Activated CD4-positive, CD25-positive, alpha-beta regulatory T cell (primary cell): Measurements from ENCODE around the gene TMEFF2.

Source experiments
- DNase-seq, 4 experiments: peaks; one replicate each; lab custom pipeline; 2025; lab: John Stamatoyannopoulos, UW

Gene TMEFF2

DNA sequence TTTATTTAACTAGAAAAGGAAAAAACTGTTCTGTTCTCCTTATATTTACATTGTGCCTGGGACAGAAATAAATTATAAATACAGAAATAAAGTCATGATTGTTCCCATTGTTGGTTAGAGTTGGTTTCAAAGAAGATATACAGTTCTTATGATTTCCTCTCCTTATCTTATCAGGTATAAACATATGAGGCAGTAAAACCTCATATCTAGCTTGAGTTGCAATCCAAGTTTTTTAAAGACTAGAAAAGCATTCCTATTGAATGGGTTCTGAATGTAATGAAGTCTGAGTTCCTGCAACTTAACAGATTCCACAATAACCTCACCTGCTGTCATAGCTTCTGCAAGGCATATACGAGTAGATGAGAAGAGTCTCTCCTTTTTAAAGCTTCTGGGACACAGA is 233.2 kb downstream of the TMEFF2 start:
- DNase-seq: no peak

DNA sequence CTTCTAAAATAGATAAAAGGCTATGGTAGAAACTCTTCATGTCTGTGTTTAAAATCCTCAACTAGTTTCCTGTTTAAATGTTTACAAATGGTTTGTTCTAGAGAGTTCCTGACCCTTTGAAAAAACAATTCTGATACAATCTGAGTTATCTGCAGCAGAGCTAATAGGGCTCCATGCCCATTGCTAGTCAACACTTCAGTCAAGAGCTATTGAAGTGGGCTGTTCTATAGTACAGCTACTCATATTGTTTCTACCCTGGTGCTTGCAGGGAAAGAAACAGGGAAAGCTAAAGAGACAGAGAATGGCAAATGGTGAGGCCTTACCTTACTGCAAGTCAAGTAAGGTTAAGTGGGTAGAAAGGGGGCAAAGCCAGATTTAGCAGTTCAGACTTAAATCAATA is 235.5 kb downstream of the TMEFF2 start:
- no peak for DNase-seq

DNA sequence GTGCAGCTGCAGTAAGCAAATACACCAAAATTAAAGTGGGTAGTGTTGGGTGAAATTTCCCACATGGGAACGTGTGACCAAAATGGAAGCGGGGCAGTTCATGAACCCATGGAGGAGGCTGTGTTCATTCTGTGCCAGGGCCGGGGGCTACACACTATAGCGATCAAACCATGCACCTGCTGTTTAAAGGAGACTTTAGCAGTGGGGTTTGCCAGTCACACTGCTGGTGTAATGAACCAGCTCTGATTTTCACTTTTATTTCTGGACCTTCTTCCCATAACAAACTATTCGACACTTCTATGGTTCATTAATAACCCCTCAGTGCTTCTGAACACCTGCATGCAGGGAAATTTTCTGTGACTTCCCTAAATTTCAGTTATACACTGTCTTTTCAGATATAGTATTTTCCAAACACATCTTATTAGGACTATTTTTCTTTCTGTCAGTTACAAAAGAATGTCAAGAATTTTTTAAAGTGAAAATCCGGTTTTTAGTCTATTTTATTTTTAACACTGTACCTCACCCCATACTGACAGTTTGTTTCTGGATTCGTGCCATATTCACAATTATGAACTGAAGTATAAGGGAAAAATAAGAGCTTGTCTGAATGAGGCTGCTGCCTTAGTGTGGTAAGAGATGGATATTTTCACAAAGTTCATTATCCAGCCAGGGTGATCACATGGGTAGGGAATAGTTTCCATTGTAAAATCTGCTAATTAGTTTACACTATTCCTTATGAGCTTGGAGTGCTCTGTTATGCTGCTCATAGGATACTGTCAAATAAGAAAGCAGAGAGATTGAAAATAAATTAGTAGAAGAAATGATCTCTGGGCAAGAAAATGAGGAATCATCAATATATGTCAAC is 236.5 kb downstream of the TMEFF2 start:
- DNase-seq: no peak

DNA sequence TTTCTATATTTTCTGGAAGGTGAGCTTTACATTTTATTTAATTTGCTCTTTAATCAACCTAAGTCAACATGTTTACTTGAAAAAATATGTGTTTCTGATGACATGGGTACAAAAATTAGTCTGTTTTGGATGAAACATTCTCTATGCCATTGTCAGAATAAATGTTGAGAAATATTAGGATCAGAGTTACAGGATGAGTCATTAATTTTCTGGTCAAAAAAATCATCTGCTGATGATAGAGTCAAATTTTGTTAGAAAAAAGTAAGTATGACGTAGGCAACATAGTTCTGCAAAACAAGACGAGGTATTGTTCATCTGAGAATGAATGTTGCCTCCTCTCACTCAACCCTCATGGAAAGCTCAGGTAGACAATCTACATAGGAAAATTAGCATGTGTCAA is 240.3 kb downstream of the TMEFF2 start:
- no peak for DNase-seq

DNA sequence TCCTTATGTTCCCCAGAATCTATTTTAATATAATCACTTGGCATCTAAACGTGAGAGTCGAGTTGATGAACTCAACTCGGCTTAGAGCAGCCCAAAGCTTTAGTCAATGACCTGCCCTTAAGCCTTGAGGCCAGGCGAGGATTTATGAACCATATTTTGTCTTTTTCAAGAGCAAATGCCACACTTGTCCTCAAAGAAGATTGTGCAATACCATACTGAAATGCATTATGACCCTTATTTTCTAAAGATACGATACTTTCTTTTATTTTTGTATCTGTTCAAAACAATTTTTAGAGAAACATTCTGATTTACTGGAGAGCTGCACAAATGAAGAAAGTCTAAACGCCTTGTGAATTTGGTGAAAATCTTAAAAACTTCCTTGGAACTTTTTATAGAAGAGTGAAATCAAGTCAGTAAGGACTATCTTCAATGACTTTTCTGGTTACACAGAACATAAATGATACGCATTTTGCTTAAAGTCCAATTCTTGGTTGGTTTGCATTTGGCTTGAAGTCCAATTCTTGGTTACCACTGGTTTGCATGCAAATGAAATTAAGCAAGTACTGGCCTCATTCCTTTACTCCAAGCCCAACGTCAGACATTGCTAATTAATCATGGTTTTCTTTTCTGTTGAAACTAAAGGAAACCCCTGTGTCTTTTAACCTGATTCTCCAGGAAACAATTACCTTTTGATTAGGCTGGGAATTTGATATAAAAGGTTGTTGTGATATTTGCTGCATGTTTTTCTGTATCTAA is 242.0 kb downstream of the TMEFF2 start:
- no peak for DNase-seq

DNA sequence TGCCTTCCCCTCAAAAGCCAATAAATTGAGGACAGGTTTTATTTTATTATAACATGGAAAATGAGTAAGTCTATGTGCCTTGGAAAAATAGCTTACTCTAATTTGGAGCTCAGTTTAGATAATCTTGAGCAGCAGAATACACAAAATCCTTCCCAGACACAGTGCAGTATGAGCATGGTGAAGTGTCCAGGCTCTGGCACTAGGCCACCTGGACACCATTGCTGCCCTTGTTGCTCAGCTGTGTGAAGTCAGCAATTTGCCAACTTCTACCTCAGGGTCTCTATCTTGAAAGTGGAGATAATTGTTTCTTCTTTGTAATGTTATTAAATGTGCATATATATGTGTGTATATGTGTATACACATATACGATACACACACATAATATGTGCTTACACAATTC is 242.9 kb downstream of the TMEFF2 start:
- no peak for DNase-seq

DNA sequence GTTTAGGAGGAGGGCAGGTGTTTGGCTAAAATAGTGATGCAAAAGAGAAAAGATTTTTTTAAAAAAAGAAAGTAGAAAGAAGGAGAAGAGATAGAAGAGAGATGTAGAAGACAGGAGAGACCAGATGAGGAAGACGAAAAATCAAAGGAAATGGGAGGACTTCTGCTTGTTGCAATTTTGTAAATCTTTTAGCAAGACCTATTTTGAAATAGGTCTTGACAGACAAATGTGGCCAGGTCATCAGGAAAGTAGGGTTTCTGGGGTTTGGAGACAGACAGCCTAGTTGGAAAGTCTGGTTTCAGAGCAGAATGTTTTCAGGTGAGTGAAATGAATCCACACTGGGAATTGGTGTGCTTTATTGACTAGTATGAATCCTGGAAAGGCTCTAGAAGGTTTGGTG is 243.4 kb downstream of the TMEFF2 start:
- no peak for DNase-seq

DNA sequence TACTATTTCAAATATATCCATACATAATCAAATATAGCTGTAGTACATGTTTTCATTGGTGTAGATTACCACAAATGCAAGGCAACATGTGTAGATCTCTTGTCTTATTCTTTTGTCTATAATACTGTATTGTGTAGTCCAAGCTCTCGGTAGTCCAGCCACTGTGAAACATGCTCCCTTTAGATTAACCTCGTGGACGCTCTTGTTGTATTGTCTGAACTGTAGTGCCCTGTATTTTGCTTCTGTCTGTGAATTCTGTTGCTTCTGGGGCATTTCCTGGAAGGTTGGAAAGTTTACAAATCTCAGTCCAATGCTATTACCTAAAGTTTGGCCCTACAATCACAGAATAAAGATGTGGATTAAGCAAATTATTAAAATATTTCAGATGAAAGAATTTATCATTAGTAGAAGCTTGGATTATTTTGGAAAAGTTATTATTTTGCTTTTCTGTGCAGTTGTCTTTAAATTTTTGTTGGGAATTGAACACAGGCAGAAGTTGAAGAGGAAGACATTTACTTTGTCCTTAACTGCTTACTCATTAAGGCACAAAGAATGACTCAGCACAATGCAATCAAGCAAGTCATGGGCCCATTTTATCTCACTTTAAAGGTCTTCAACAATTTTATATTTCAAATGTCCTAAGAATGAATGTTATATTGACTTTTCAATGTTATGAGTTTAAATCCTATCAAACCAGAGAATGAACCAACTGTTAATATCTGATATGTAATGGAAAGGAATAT is 244.4 kb downstream of the TMEFF2 start:
- DNase-seq: no peak

DNA sequence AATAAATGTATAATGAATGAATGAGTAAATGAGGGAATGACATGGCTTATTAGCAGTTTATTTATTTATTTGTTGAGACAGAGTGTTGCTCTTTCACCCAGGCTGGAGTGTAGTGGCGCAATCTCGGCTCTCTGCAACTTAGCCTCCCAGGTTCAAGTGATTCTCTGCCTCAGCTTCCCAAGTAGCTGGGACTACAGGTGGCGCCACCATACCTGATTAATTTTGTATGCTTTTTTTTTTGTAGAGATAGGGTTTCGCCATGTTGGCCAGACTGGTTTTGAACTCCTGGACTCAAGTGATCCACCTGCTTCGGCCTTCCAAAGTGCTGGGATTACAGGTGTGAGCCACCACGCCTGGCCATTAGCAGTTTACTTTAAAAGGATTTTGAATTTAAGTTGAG is 247.5 kb downstream of the TMEFF2 start:
- DNase-seq: no peak

DNA sequence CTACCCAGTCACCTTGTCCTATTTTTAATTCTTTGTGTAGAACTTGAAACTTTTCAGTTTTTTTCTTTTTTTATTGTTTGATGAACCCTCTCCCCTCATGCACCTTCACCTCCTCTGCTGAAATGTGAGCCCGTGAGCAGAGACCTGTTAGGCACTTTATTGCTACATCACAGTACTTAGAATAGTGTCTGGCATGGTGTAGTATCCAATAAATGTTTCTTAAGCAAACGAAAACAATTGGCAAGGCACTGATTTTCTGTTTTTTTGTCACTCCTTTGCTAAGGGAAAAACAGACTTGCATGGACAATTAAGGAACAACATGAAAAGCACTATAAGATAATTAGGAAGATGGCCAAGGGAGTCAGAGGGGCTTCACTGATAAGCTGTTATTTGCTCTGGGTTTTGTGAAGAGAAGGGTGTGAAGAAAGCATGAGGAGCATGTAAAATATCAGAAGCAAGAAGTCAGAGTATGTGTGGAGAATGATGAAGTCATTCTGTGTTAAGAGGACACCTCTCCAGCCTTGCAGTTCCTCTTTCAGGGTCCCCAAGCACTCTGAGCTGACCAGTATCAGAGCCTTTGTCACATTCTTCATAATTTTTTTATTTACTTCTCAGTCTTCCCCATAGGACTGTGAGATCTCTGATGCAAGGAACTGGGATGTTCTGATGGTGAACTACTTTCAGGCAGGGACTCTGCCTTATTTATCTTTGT is 248.1 kb downstream of the TMEFF2 start:
- DNase-seq: no peak

DNA sequence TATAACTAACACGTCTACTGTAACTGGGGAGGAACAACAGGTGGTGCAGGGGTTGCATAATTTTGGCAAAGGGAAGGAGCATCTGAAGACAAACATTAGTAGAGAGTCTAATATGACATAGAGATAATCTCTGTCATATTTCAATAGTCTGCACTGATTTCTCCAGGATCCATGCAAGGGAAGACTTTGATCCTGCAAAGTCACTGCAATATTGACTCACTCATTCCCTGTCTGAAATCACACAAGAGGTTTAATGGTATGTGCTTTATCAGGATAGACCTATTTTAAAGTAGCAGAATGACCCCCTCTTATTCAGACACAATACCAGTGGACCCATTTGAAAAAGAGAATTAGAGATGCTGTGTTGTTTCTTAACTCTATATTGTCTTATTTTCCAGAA is 249.1 kb downstream of the TMEFF2 start:
- no peak for DNase-seq

DNA sequence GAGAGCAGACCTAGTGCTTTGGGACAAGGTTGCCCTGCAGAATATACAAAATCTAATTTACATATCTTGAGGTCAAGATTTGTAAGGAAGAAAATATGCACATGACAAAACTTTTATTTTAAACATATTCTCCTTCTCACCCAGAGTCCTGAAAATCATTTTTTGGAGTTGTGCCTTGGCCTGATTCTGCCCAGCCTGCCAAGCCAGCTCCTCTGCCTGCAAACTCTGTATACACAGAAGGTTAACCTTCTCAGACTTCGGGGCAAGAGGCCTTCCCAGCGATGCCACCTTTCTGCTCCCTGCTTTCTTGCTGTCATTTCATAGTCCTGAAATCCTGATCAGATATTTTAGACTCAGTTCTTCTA is 252.0 kb downstream of the TMEFF2 start:
- no peak for DNase-seq

DNA sequence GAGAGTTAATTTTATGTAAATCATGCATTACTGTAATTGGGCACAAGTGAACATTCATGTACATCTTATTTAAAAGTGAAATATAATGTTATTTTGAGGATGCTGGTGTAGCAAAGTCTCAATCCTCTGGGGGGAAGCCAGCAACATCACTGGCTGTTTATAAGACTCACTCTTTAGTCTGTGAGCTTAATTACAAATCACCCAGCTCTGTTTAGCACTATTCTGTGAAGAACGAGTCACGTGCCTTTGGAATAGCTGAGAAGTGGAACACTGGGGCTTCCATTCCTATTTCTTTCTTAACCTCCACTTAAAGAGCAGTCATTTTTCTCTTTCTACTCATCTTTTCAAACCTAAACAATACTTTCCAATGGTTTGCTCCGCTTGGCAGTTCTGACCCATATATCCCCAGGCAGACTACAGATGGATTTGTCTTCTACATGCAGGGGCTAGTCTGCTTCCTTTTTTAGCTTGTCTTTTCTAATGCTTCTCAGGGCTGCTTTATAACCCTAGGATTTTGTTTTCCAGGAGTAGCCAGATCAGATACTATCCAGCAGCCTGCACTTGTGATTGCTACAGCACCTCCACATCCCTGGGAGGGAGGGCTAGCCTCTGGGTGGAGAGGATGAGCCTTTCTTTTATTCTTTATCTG is 252.5 kb downstream of the TMEFF2 start:
- no peak for DNase-seq

DNA sequence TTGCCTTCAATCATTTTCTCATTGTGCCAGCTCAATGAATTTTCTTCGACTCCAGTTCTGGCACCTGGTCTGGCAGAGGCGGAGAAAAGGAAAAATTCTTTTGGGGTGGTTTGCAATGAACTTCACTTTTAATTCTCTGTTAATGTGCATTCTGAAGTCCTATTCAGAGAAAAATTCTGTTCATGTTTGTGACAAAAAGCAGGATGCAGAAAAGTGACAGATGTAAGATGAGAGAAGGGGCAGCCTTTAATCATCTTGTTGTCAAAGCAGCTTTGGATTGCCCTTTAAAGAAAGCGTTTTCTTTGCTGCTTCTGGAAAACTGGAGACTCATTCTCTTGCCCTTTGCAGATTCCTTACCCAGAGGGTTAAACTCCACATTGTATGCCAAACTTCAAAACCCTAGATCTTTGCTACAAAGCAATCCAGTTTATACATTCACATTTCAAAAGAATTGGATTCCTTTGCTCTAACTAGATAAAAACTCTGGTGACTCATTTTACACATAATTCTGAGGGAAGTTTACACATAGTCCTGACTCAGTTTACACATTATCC is 253.3 kb downstream of the TMEFF2 start:
- no peak for DNase-seq

DNA sequence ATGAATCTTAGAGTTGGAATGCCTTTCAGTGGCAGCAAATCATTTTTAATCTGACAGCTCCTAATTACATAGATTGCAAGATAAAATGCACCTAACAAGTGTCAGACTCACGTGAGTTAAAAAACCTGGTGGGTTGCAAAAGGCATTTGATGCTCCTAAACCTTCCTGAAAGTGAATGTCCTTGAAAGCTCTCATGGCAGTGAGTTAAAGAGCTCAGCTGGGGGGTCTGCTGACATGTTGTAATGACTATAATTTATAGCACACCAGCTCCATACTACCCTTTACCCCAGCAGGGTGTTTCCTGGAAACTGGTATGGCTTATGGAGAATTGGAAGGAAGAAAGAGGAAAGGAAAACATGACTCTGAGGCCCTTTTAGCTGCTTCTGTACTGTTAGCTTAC is 256.0 kb downstream of the TMEFF2 start:
- no peak for DNase-seq

DNA sequence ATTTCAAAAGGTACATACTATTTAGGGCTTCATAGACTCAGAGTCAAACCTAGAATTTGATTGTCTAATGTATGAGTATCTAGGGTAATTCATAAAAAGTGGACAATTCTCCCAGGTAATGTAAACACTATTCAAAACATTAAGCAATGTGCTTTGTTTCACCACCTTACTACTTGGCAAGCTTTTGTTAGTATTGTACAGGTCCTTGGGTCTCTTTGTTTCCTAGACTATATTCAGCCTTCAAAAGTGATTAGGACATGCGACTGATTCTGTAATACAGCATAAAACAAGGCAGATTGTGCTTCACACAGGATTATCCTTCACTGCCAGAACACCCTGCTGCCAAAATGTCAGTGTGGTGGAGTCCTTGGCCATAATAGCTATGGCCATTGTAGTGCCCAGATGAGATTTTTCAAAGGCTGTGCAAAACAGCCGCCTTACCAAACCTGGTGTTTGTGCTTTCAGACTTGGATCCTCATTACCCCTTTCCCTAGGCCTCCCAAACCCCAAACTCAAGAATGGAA is 257.8 kb downstream of the TMEFF2 start:
- DNase-seq: no peak

DNA sequence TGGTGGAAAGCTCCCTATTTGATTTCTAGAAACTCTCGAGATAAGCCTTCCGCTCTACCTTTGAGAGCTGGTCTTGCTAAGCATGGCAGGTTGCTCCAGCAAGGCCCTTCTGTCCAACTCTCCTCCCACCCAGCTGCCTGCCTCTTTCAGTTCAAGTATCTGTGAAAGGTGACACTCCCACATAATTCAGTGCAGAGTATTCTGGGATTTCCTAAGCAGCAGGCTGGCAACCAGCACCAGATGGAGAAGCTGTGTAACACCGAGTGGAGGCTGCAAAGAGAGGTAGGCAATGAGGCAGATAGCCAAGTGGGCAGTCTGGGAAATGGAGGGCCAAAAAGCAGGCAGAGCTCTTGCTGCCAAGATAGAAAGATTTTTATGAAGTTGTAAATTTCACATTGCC is 259.5 kb downstream of the TMEFF2 start:
- DNase-seq: no peak

DNA sequence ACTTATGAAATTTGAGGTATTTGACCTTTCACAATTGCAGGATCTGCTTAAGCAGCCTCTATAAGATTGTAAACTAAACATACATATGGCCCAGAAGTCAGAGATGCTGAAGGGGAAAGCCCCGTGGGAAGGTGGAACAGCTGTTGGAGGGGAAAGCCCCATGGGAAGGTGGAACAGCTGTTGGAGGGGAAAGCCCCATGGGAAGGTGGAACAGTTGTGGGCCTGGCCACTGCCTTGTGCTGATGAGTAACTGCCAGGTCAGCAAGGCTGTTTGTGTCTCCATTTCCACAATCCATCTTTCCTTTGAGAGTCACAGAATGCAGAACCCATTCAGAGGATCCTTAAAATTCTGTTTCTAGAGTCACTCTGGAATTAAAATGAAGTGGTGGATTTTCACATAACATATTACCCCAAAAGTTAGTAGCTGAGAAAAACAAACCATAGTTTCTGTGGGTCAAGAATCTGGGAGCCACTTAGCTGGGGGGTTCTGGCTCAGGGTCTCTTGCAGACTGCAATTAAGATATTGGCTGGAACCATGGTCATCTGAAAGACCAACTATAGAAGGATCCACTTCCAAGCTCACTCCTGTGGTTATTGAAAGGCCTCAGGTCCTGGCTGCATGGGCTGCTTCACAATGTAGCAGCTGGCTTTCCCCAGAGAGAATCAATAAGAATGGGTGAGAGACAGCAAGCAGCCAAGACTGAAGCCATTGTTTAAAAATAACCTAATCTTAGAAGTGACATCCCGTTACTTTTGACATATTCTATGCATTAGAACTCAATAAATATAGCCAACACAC is 261.2 kb downstream of the TMEFF2 start:
- no peak for DNase-seq

DNA sequence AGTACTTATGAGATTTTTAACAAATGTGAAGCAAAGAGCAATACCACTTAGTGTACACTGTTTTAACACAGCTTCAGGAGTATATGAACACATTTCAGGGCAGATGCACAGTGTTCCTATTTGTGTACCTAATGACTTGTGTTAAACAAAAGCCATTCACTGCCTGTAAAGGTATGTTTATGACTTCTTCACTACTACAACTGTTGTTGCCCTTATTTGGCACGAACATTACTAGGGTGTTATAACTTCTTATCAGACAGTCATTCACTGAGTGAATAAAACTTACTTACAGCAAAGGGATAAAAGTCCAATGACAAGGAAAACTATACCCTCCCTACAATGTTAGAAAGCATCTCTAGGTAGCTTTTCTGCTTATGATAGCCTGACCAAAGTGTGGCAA is 262.4 kb downstream of the TMEFF2 start:
- no peak for DNase-seq

DNA sequence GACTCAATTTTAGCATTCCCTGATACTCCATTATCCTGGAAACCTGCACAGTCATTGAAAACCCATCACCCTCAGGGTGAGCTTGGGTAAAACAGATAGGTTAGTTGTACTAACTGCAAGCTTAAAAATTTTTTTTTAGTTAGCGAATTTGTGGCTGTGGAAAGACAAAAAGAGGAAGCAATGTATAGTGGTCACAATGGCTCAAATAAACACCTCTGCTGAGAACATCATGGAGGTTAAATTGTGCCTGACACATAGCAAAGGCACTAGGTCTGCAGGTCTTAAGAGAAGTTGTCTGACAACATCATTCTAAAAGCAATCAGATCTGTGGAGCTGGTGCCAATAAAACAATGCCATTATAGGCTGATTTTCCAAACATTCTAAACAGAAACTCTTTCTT is 263.4 kb downstream of the TMEFF2 start:
- no peak for DNase-seq
